GM12878 (cell line): Measurements from ENCODE around the gene METTL2B.
"Not testable (repeated sequence)": the region's sequence is repeated elsewhere in the genome, so short reads cannot be mapped to it uniquely, and the experiment has no call there.

ENCODE experiments used
- CHD2 ChIP-seq: IDR thresholded peaks from 2 replicates; pipeline ENCODE4 v1.6.1; 2011; ENCODE audit warnings: low read depth, low read length, improper control_type of control experiment, borderline replicate concordance
- FOXM1 ChIP-seq: IDR thresholded peaks from 2 replicates; pipeline ENCODE4 v1.6.1; 2012; ENCODE audit warnings: low read depth, mild to moderate bottlenecking, inconsistent platforms, low read length, moderate library complexity
- PML ChIP-seq: IDR thresholded peaks from 2 replicates; pipeline ENCODE4 v1.6.1; 2012; ENCODE audit warnings: low read length, inconsistent platforms
- RBBP5 ChIP-seq: fragments of 200-600 bp; sonication (generic); conservative IDR thresholded peaks from 2 replicates; pipeline ENCODE4 v1.6.1; 2016
- RUNX3 ChIP-seq: IDR thresholded peaks from 2 replicates; pipeline ENCODE4 v1.6.1; 2012; ENCODE audit warnings: low read length, inconsistent platforms
- SIN3A ChIP-seq: IDR thresholded peaks from 2 replicates; pipeline ENCODE4 v1.6.1; 2012; ENCODE audit warnings: low read depth, low read length, improper control_type of control experiment
- TARDBP ChIP-seq: IDR thresholded peaks from 2 replicates; pipeline ENCODE4 v1.6.1; 2016; ENCODE audit warnings: borderline replicate concordance
- ZNF274 ChIP-seq: IDR thresholded peaks from one replicate; pipeline ENCODE4 v1.8.0; 2011; ENCODE audit not compliant: insufficient read length, insufficient read depth
- ZNF687 ChIP-seq: fragments of 450-650 bp; IDR thresholded peaks from 2 replicates; pipeline ENCODE4 v1.6.1; 2017; ENCODE audit warnings: mild to moderate bottlenecking, moderate library complexity
- TF ChIP-seq, protein P1 (sequence below), 3 experiments: IDR thresholded peaks in 2 of 3; conservative IDR thresholded peaks in 1 of 3; 2 replicates each; pipeline ENCODE4 v1.5.1; 2011; ENCODE audit warnings: low read depth in 3 of 3, low read length in 3 of 3, mild to moderate bottlenecking in 3 of 3, control low read depth in 2 of 3, moderate library complexity in 2 of 3, inconsistent platforms in 1 of 3, mixed read lengths in 1 of 3; ENCODE audit not compliant: control insufficient read depth in 2 of 3, insufficient read depth in 1 of 3; ENCODE audit errors: extremely low read depth in 1 of 3
- TF ChIP-seq, protein P2 (sequence below): IDR thresholded peaks from 2 replicates; pipeline ENCODE4 v1.6.1; 2011; ENCODE audit warnings: mild to moderate bottlenecking, low read depth, low read length, moderate library complexity; ENCODE audit not compliant: insufficient replicate concordance

- TF ChIP-seq TARDBP, SIN3A, ZNF274, CHD2, RUNX3, RBBP5, FOXM1, ZNF687, PML: not testable (repeated sequence)
- TF ChIP-seq, protein P1, sequence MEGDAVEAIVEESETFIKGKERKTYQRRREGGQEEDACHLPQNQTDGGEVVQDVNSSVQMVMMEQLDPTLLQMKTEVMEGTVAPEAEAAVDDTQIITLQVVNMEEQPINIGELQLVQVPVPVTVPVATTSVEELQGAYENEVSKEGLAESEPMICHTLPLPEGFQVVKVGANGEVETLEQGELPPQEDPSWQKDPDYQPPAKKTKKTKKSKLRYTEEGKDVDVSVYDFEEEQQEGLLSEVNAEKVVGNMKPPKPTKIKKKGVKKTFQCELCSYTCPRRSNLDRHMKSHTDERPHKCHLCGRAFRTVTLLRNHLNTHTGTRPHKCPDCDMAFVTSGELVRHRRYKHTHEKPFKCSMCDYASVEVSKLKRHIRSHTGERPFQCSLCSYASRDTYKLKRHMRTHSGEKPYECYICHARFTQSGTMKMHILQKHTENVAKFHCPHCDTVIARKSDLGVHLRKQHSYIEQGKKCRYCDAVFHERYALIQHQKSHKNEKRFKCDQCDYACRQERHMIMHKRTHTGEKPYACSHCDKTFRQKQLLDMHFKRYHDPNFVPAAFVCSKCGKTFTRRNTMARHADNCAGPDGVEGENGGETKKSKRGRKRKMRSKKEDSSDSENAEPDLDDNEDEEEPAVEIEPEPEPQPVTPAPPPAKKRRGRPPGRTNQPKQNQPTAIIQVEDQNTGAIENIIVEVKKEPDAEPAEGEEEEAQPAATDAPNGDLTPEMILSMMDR (IDR thresholded peaks at IDR 0.05 in 2 of 3, conservative IDR thresholded peaks at IDR 0.05 in 1 of 3; ENCODE audit: control insufficient read depth in 2 of 3, extremely low read depth in 1 of 3, insufficient read depth in 1 of 3, low read depth in 3 of 3, low read length in 3 of 3) = not testable (repeated sequence)
- TF ChIP-seq, protein P2, sequence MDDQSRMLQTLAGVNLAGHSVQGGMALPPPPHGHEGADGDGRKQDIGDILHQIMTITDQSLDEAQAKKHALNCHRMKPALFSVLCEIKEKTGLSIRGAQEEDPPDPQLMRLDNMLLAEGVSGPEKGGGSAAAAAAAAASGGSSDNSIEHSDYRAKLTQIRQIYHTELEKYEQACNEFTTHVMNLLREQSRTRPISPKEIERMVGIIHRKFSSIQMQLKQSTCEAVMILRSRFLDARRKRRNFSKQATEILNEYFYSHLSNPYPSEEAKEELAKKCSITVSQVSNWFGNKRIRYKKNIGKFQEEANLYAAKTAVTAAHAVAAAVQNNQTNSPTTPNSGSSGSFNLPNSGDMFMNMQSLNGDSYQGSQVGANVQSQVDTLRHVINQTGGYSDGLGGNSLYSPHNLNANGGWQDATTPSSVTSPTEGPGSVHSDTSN = not testable (repeated sequence)
Measured at GRCh38 chr7:128523932-128524524, 47.5 kb downstream of the METTL2B start.
